ENCODE results near the gene EPHA6.

EPHA6 gene

GRCh38 chr3:97793420-97794019, 979.1 kb downstream of the EPHA6 start:
- Histone ChIP-seq H2BK15ac (replicated peaks; ENCODE audit: low read depth) (no peak overlapping the region), H2BK120ac (ENCODE audit: low read depth, low read length) (no peak overlapping the region), H3K4me2 (ENCODE audit: low read length) (no peak overlapping the region), H3K23ac (ENCODE audit: low read length) (no peak overlapping the region), H3K27me3 (ENCODE audit: insufficient read depth, low read length, poor library complexity) (no peaks in the 10 kb centered on the region), H3K79me2 (ENCODE audit: control insufficient read depth, insufficient read depth, low read length) (no peaks in the 10 kb centered on the region), H3K79me1 (ENCODE audit: low read length) (no peaks in the 10 kb centered on the region), H3K18ac (ENCODE audit: low read length) (no peak overlapping the region), H3K4me1 (ENCODE audit: control insufficient read depth, low read depth, low read length) (no peaks in the 10 kb centered on the region), H2BK5ac (ENCODE audit: low read length) (no peak overlapping the region), H3K27ac (ENCODE audit: low read depth, low read length) (no peak overlapping the region), H3K9ac (ENCODE audit: low read length) (no peak overlapping the region), H4K8ac (ENCODE audit: low read depth, low read length) (no peak overlapping the region), H3K4me3 (ENCODE audit: low read length) (no peak overlapping the region), H3K36me3 (ENCODE audit: control insufficient read depth, insufficient read depth, low read length) (no peaks in the 10 kb centered on the region), H3K56ac (ENCODE audit: low read length) (no peak overlapping the region), H4K5ac (ENCODE audit: low read length) (no peak overlapping the region), H3K4ac (ENCODE audit: low read depth, low read length) (no peak overlapping the region), H2AK5ac (ENCODE audit: low read length) (no peak overlapping the region)
- DNase-seq: peak; percentile 56

GRCh38 chr3:97795951-97796350, 981.6 kb downstream of the EPHA6 start:
- H4K8ac ChIP-seq (ENCODE audit: low read depth, low read length): no peak overlapping the region
- H3K79me2 ChIP-seq (ENCODE audit: control insufficient read depth, insufficient read depth, low read length): no peaks in the 10 kb centered on the region
- no peak overlapping the region for H3K18ac ChIP-seq (ENCODE audit: low read length)
- H2BK5ac ChIP-seq (ENCODE audit: low read length): no peak overlapping the region
- H3K36me3 ChIP-seq (ENCODE audit: control insufficient read depth, insufficient read depth, low read length): no peaks in the 10 kb centered on the region
- H3K56ac ChIP-seq (ENCODE audit: low read length): no peak overlapping the region
- H3K4ac ChIP-seq (ENCODE audit: low read depth, low read length): no peak overlapping the region
- H2BK15ac ChIP-seq (replicated peaks; ENCODE audit: low read depth): no peak overlapping the region
- H4K5ac ChIP-seq (ENCODE audit: low read length): no peak overlapping the region
- H3K23ac ChIP-seq (ENCODE audit: low read length): no peak overlapping the region
- WGBS (ENCODE audit: extremely low coverage, insufficient coverage, low lambda C conversion rate): 100% methylated on average over 1 of the region's 4 CpGs
- no peak overlapping the region for H3K4me2 ChIP-seq (ENCODE audit: low read length)
- no peaks in the 10 kb centered on the region for H3K4me1 ChIP-seq (ENCODE audit: control insufficient read depth, low read depth, low read length)
- H3K4me3 ChIP-seq (ENCODE audit: low read length): no peak overlapping the region
- H2BK120ac ChIP-seq (ENCODE audit: low read depth, low read length): no peak overlapping the region
- H3K27me3 ChIP-seq (ENCODE audit: insufficient read depth, low read length, poor library complexity): no peaks in the 10 kb centered on the region
- H3K79me1 ChIP-seq (ENCODE audit: low read length): no peaks in the 10 kb centered on the region
- no peak overlapping the region for H2AK5ac ChIP-seq (ENCODE audit: low read length)
- no peak overlapping the region for H3K27ac ChIP-seq (ENCODE audit: low read depth, low read length)
- no peak for DNase-seq
- no peak overlapping the region for H3K9ac ChIP-seq (ENCODE audit: low read length)
